Measurements from ENCODE around the gene KDR.

The KDR gene

DNA sequence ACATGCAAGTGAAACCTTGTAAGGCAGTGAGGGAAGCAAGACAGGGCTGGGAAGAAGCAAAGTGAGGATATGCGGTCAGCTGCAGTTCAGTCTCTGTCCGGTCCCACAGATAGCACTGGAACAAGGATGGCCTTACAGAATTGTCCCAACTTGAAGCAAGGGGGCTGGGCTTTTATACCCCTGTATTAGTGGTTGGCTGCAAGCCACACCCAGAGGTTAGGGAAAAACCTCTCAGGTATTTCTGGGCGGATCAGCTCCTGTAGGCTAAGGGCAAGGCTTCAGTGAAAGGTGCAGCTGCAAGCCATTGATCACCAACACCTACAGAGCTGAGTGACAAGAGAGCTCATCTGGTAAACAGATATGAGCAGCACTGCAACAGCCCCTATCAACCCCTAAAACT lies 89.0 kb downstream of the KDR start:
- Histone ChIP-seq H2AFZ (ENCODE audit: low read length) (no peak overlapping the region), H3K27ac (ENCODE audit: low read length) (no peak overlapping the region), H3K36me3 (replicated peaks; ENCODE audit: insufficient read depth, low read length) (no peaks in the 10 kb centered on the region), H3K9ac (ENCODE audit: low read length) (no peak overlapping the region), H3K27me3 (replicated peaks; ENCODE audit: insufficient read depth, low read length) (no peaks in the 10 kb centered on the region), H3K9me3 (replicated peaks; ENCODE audit: insufficient read depth, low read length) (no peaks in the 10 kb centered on the region), H3F3A (ENCODE audit: insufficient read depth, low read length) (no peaks in the 10 kb centered on the region), H3K4me1 (ENCODE audit: low read length) (no peaks in the 10 kb centered on the region), H3K4me3 (ENCODE audit: low read length) (no peak overlapping the region), H3K9me2 (replicated peaks; ENCODE audit: insufficient read depth, low read length) (no peaks in the 10 kb centered on the region), H3K4me2 (ENCODE audit: low read depth, low read length) (no peak overlapping the region), H4K20me1 (ENCODE audit: insufficient read depth, low read length) (no peaks in the 10 kb centered on the region), H3K79me2 (ENCODE audit: low read length) (no peaks in the 10 kb centered on the region)
- TF ChIP-seq, protein P1, sequence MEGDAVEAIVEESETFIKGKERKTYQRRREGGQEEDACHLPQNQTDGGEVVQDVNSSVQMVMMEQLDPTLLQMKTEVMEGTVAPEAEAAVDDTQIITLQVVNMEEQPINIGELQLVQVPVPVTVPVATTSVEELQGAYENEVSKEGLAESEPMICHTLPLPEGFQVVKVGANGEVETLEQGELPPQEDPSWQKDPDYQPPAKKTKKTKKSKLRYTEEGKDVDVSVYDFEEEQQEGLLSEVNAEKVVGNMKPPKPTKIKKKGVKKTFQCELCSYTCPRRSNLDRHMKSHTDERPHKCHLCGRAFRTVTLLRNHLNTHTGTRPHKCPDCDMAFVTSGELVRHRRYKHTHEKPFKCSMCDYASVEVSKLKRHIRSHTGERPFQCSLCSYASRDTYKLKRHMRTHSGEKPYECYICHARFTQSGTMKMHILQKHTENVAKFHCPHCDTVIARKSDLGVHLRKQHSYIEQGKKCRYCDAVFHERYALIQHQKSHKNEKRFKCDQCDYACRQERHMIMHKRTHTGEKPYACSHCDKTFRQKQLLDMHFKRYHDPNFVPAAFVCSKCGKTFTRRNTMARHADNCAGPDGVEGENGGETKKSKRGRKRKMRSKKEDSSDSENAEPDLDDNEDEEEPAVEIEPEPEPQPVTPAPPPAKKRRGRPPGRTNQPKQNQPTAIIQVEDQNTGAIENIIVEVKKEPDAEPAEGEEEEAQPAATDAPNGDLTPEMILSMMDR (IDR thresholded peaks at IDR 0.05; ENCODE audit: low read length), result no peak
- no peak for TF ChIP-seq EZH2phosphoT487 (IDR thresholded peaks at IDR 0.05; ENCODE audit: low read length)
- no peak for TF ChIP-seq EZH2 (optimal IDR thresholded peaks at IDR 0.05; ENCODE audit: low read depth, low read length)
- no peak for DNase-seq

DNA sequence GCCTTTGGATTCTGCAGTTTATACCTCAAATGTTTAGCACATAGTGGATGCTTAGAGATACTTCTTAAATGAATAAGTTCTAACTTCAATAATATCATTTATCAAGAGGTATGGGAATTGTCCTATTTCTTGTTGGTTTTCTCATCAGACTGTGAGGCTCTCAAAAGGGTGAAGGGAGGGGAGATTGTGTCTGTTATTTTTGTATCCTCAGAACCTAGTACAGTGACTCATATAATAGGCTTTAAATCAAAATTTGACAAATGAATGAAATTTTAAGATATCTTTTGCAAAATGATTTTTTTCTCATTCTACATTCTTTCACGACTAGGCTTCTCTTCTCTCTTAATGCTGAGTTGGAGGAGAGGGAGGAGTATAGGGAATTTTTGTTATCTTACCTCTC lies 89.5 kb downstream of the KDR start:
- no peak overlapping the region for H3K4me3 ChIP-seq (ENCODE audit: low read length)
- H3K27ac ChIP-seq (ENCODE audit: low read length), result no peak overlapping the region
- no peak for DNase-seq
- H3K27me3 ChIP-seq (replicated peaks; ENCODE audit: insufficient read depth, low read length), result no peaks in the 10 kb centered on the region
- no peaks in the 10 kb centered on the region for H3K4me1 ChIP-seq (ENCODE audit: low read length)
- H3K9me3 ChIP-seq (replicated peaks; ENCODE audit: insufficient read depth, low read length), result no peaks in the 10 kb centered on the region
- no peaks in the 10 kb centered on the region for H3K79me2 ChIP-seq (ENCODE audit: low read length)
- no peaks in the 10 kb centered on the region for H4K20me1 ChIP-seq (ENCODE audit: insufficient read depth, low read length)
- no peaks in the 10 kb centered on the region for H3K9me2 ChIP-seq (replicated peaks; ENCODE audit: insufficient read depth, low read length)
- H2AFZ ChIP-seq (ENCODE audit: low read length), result no peak overlapping the region
- H3K4me2 ChIP-seq (ENCODE audit: low read depth, low read length), result no peak overlapping the region
- no peaks in the 10 kb centered on the region for H3K36me3 ChIP-seq (replicated peaks; ENCODE audit: insufficient read depth, low read length)
- TF ChIP-seq EZH2 (optimal IDR thresholded peaks at IDR 0.05; ENCODE audit: low read depth, low read length) (no peak), EZH2phosphoT487 (IDR thresholded peaks at IDR 0.05; ENCODE audit: low read length) (no peak)
- TF ChIP-seq, protein P1 (IDR thresholded peaks at IDR 0.05; ENCODE audit: low read length), result no peak
- no peak overlapping the region for H3K9ac ChIP-seq (ENCODE audit: low read length)
- H3F3A ChIP-seq (ENCODE audit: insufficient read depth, low read length), result no peaks in the 10 kb centered on the region

DNA sequence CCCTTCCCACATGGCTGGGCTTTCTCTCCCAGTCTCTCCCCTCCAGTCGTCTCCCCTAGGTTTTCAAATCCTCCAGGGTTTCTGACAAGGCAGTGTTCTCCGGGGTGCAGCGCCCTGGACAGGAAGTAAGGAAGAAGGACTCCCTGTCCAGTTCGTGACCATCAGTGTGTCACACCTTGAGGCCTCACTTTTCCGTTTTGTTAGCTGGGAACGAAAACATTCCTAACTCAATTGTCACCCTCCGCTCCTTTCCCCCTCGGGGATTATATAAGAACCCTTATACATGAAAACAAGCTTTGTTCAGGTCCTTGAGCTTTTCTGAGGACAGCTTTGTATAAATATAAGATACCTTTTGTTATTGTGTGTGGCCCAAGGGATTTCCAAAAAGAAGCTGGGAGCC lies 92.1 kb downstream of the KDR start:
- Histone ChIP-seq H3K36me3 (replicated peaks; ENCODE audit: insufficient read depth, low read length) (no peaks in the 10 kb centered on the region), H2AFZ (ENCODE audit: low read length) (no peak overlapping the region), H3K9ac (ENCODE audit: low read length) (no peak overlapping the region), H3K9me3 (replicated peaks; ENCODE audit: insufficient read depth, low read length) (no peaks in the 10 kb centered on the region), H3K27ac (ENCODE audit: low read length) (no peak overlapping the region), H3K4me3 (ENCODE audit: low read length) (no peak overlapping the region), H3F3A (ENCODE audit: insufficient read depth, low read length) (no peaks in the 10 kb centered on the region), H3K79me2 (ENCODE audit: low read length) (no peaks in the 10 kb centered on the region), H4K20me1 (ENCODE audit: insufficient read depth, low read length) (no peaks in the 10 kb centered on the region), H3K27me3 (replicated peaks; ENCODE audit: insufficient read depth, low read length) (no peaks in the 10 kb centered on the region), H3K4me2 (ENCODE audit: low read depth, low read length) (no peak overlapping the region), H3K4me1 (ENCODE audit: low read length) (no peaks in the 10 kb centered on the region), H3K9me2 (replicated peaks; ENCODE audit: insufficient read depth, low read length) (no peaks in the 10 kb centered on the region)
- DNase-seq, result no peak
- TF ChIP-seq EZH2 (optimal IDR thresholded peaks at IDR 0.05; ENCODE audit: low read depth, low read length), result no peak
- no peak for TF ChIP-seq EZH2phosphoT487 (IDR thresholded peaks at IDR 0.05; ENCODE audit: low read length)
- TF ChIP-seq, protein P1 (IDR thresholded peaks at IDR 0.05; ENCODE audit: low read length), result no peak

All from MM.1S (cell line).